Stimulated activated CD4-positive, alpha-beta T cell treated with anti-CD3 and anti-CD28 coated beads, Interleukin-12 subunit alpha, Interleukin-12 subunit beta, amount 100 ng/mL, for 48 hours (primary cell): Measurements from ENCODE around the gene DOC2A.
"Not testable (repeated sequence)": the region's sequence is repeated elsewhere in the genome, so short reads cannot be mapped to it uniquely, and the experiment has no call there.

Source experiments
- DNase-seq, 3 donors: peaks; one replicate each; pipeline ENCODE4 v3.0.0-alpha.2; 2020; ENCODE audit warnings: low read depth in 2 of 3, low spot score in 1 of 3

Gene DOC2A

GRCh38 chr16:30027588-30028437 lies 17.0 kb upstream of the DOC2A start:
- DNase-seq: no peak

DNA sequence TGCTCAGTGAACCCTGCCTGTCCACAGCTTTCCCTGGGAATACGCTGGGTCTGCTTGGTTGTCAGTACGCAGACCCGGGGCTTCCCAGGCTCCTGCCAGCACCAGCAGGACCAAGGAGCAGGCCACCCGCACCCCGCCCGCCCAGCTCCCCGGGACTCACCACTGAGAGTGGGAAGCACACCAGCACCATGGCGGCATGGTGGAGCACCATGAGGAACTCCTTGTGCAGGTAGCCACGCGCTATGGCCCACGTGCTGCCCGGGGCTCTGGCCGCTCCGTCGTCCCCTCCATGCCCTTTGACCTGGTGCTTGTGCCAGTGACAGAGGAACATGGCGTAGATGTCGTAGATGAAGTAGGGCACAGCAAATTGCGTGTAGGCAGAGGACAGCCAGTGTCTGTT lies 15.6 kb upstream of the DOC2A start:
- no peak for DNase-seq

DNA sequence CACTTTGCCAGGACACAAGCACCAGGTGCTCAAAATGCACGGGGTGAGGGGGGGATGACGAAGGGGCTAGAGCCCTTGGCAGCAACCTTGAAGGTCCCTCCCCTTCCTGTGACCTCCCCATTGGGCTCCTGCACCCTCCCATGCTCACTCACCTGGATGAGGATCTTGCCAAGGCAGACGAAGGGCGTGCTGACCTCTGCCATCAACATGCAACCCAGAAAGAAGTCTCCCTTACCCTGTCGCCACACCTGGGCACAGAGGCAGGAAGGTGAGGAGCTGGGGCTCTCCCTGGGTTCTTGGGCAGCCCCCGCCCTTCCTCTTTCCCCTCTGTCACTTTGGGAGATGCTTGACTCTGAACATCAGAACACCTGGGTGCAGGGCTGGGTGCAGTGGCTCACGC lies 14.7 kb upstream of the DOC2A start:
- no peak for DNase-seq

DNA sequence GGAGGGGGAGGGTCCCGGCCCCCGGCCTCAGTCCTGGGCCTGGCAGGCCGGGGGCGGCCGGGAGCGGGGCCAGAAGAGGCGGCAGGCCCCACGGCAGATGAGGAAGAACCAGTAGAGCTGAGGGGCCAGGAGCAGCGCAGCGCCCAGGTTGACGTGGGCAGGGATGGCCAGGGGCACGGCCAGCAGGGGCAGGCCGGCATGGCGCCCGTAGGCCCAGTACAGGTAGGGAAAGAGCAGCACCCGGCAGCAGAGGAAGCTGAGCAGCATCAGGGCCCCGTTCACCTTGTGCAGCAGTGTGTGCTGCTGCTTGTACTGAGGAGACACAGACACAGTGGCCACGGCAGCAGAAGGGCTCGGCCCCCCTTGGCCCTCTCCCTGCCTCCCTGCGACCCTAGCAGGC lies 14.3 kb upstream of the DOC2A start:
- no peak for DNase-seq

GRCh38 chr16:30024451-30024850 lies 13.6 kb upstream of the DOC2A start:
- no peak for DNase-seq

- no peak for DNase-seq
Measured at GRCh38 chr16:30023586-30023985, 12.8 kb upstream of the DOC2A start.

- DNase-seq: no peak
Measured at GRCh38 chr16:30022887-30023286, 12.1 kb upstream of the DOC2A start, which contains the start of gene C16orf92. TSS of gene C16orf92 (plus strand) at chr16:30023198. CDS start at chr16:30023341, 143 bp downstream.

DNA sequence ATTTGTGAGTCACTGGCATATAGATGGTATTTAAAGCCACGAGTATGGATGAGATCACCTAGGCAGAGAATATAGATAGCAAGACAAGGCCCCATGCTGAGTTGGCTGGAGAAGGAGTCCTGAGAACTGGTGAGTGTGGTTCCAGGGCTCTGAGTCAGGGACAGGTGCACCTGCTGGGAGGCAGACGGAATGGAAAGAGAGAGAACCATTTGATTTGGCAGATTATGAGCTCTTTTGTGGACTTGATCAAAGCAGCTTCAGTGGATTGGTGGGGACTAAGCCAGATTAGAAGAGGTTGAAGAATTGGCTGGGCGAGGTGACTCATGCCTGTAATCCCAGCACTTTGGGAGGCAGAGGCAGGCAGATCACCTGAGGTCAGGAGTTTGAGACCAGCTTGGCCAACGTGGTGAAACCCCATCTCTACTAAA lies 7.9 kb upstream of the DOC2A start:
- no peak for DNase-seq

DNA sequence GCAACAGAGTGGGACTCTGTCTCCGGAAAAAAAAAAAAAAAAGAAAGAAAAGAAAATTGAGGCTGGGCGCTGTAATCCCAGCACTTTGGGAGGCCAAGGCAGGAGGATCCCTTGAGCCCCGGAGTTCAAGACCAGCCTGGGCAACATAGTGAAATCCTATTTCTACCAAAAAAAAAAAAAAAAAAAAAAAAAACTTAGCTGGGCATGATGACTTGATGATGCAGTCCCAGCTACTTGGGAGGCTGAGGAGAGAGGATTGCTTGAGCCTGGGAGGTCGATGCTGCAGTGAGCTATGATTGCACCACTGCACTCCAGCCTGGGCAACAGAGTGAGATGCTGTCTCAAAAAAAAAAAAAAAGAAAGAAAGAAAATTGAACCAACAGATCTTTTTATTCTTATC lies 7.1 kb upstream of the DOC2A start:
- not testable (repeated sequence) for DNase-seq

DNA sequence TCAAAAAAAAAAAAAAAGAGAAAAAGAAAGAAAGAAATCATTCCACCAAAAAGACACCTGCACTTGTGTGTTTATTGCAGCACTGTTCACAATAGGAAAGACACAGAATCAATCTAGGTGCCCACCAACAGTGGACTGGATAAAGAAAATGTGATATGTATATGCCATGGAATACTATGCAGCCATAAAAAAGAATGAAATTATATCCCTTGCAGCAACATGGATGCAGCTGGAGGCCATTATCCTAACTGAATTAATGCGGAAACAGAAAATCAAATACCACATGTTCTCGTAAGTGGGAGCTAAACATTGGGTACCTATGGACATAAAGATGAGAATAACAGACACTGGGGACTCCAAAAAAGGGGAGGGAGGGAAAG lies 6.4 kb upstream of the DOC2A start:
- no peak for DNase-seq

DNA sequence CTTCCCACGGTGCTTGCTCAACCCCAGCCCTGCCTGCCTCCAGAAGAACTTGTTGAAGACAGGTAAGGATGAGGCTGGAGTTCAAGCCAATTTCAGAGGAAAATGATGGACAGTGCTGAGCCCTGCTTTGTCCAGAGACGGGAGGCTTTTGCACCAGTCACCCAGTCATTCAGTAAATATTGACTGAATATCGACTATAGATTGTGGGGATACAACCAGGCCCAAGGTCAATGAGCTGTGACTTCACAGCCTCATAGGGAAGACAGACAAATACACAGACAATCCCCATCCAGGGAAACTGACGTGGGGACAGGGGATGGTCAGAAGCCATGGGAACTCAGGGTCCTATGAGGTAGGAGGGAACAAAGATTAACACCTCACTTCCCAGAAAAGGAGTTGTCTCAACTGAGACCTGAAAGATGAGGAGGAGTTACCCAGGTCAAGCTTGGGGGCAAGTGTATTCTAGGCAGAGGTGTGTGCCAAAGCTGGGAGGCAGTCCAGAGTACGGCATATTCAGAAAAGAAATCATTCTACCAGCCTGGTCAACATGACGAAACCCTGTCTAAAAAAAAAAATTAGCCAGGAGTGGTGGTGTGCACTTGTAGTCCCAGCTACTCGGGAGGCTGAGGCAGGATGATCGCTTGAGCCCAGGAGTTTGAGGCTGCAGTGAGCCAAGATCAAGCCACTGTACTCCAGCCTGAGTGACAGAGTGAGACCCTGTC lies 5.9 kb upstream of the DOC2A start:
- no peak for DNase-seq

- DNase-seq: not testable (repeated sequence)
Measured at GRCh38 chr16:30015450-30015849, 4.6 kb upstream of the DOC2A start.

- not testable (repeated sequence) for DNase-seq
Measured at GRCh38 chr16:30012598-30012997, 1.8 kb upstream of the DOC2A start.

DNA sequence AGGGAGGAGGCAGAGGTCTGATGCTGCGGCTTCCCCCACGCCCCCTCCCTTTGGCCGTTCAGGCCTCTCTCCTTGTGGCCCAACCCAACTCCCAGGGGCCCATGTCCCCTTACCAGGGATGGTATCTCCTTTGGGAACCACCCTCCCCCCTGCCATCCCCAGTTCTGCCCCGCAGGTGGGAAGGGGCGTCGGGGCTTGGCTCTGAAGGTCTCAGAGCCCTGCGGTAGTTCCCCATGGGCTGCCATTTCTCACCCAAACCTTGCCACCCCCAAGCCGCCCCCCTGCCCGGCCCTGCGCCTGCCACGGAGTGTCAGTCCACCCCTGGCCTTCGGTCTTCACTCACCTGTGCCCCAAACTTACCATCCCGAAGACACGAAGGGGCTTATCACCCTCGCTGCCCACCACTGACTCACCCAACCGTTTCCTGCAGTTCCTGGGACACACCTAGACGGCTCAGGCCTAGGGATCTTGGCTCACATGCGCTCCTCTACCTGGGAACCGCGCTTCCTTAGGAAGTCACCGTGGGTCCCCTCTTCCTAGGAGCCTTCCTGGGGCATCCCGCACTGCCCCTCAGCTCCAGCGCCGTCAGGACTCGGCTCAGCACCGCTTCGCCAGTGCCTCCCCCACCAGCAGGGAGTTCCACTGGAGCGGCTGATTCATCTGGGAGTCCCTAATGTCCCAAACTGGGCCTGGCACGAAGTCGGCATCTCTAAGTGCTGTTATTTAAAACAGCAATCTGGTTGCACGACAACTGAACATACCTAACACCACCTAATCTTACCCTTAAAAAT lies 1.1 kb upstream of the DOC2A start:
- DNase-seq: no peak

DNA sequence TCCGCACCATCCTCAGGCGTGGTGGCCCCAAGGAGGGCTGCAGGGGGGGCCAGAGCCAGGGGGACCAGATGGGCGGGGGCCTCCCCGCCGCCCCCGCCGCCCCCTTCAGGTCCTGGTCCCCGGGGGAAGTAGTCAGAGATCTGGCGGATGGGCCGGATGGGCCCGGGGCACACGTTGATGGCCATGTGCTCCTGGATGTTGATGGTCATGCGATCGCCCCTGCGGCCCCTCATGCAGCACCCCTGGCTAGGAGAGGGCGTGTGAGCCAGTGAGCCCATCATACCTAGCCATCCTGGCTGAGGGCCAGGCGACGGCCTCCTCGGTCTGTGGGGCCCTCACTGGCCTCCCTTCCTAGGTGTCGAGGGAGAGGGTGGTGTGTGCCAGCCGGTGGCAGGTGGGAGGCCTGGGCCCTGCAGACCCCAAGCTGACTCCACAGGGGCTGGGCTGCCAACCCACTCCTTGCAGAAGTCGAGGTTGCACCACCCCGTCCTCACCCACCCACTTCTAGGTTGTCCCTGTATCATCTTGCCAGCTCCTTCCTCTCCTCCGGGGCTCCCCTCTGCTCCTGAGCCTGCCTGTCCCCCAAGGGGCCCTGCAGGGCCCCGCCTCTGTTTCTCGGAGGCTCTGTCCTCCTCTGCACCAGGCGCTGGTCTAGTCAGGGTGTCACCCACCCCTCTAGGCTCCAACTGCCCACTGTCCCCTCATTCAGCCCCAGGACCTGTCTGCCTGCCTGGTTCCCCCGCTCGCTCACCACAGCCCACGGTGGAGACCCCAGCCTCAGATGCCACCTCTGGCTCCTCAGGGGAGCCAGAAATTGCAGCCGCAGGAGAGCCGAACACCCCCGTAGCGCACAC lies 610 bp downstream of the DOC2A start:
- no peak for DNase-seq

- no peak for DNase-seq
Measured at GRCh38 chr16:30009085-30009862, 1.6 kb downstream of the DOC2A start.

GRCh38 chr16:30007378-30007895 lies 3.4 kb downstream of the DOC2A start:
- DNase-seq: no peak

- no peak for DNase-seq
Measured at GRCh38 chr16:30006659-30007377, 4.0 kb downstream of the DOC2A start.

- no peak for DNase-seq
Measured at GRCh38 chr16:30006095-30006473, 4.7 kb downstream of the DOC2A start.
